AG09319 (cell line): ENCODE data around the gene CACNG6.

Experiments used
- DNase-seq: peaks from one replicate; pipeline ENCODE4 v3.0.0-alpha.2; 2010; ENCODE audit warnings: low read depth; ENCODE audit errors: extremely low read depth
- CTCF ChIP-seq: IDR thresholded peaks from 2 replicates; pipeline ENCODE4 v1.5.1; 2011; ENCODE audit warnings: low read depth, mild to moderate bottlenecking, inconsistent platforms, low read length, moderate library complexity

CACNG6 gene

GRCh38 chr19:54010474-54010873 is 19.0 kb downstream of the CACNG6 start:
- no peak for DNase-seq
- TF ChIP-seq CTCF = no peak

- no peak for TF ChIP-seq CTCF
- no peak for DNase-seq
Observed at GRCh38 chr19:54011507-54012211, 20.2 kb downstream of the CACNG6 start.

GRCh38 chr19:54013866-54014265 is 22.4 kb downstream of the CACNG6 start:
- TF ChIP-seq CTCF = no peak
- no peak for DNase-seq

- DNase-seq = no peak
- no peak for TF ChIP-seq CTCF
Observed at GRCh38 chr19:54014920-54015560, 23.6 kb downstream of the CACNG6 start.

- no peak for DNase-seq
- TF ChIP-seq CTCF = no peak
Observed at GRCh38 chr19:54017261-54017660, 25.8 kb downstream of the CACNG6 start.

- no peak for TF ChIP-seq CTCF
- no peak for DNase-seq
Observed at GRCh38 chr19:54021363-54021762, 29.9 kb downstream of the CACNG6 start.

GRCh38 chr19:54021932-54022331 is 30.5 kb downstream of the CACNG6 start:
- no peak for DNase-seq
- no peak for TF ChIP-seq CTCF
